H1 (cell line): ENCODE results near the gene KCTD17. TPM values are rescaled to one million over a fixed set of nuclear protein-coding genes. Genes with fewer than 3 reads are reported as not detected.

ENCODE experiments used
- CTCF ChIA-PET: fragments of 300-600 bp; sonication (Branson Sonifier 250); formaldehyde crosslinking; loops from one replicate; lab custom pipeline; 2021; ENCODE audit not compliant: partially characterized antibody; lab: Charles Lee
- POLR2A ChIA-PET: fragments of 300-600 bp; sonication (Branson Sonifier 250); formaldehyde crosslinking; loops from one replicate; lab custom pipeline; 2021; ENCODE audit warnings: inconsistent platforms; ENCODE audit not compliant: partially characterized antibody; lab: Charles Lee
- DNase-seq, 2 experiments: peaks; one replicate each; pipeline versions ENCODE4 v3.0.0 to v3.0.0-alpha.2; 2010 to 2022; ENCODE audit warnings: low spot score in 2 of 2, low read depth in 1 of 2, mixed read lengths in 1 of 2
- FAIRE-seq: peaks from 2 replicates; lab custom pipeline; 2011; peaks lifted over from hg19 to GRCh38; lab: Jason Lieb, UNC
- H2AFZ ChIP-seq: 2 replicates; pipeline ENCODE4 v1.8.1; 2012; ENCODE audit warnings: low read length, inconsistent platforms
- H2AK5ac ChIP-seq: 2 replicates; pipeline ENCODE4 v1.6.1; 2013; ENCODE audit warnings: low read depth, low read length
- H2BK120ac ChIP-seq: replicated peaks from 2 replicates; pipeline ENCODE3; 2013; ENCODE audit warnings: low read depth, low read length, inconsistent platforms
- H2BK12ac ChIP-seq: 2 replicates; pipeline ENCODE4 v1.6.1; 2013; ENCODE audit warnings: low read depth, low read length
- H2BK15ac ChIP-seq: 2 replicates; pipeline ENCODE4 v1.6.1; 2013; ENCODE audit warnings: low read length
- H2BK20ac ChIP-seq: 2 replicates; pipeline ENCODE4 v1.6.1; 2013; ENCODE audit warnings: low read length
- H2BK5ac ChIP-seq: 2 replicates; pipeline ENCODE4 v1.6.1; 2013; ENCODE audit warnings: low read depth, low read length
- H3K14ac ChIP-seq: 2 replicates; pipeline ENCODE4 v1.6.1; 2013; ENCODE audit warnings: inconsistent platforms; ENCODE audit not compliant: insufficient read length
- H3K18ac ChIP-seq: 2 replicates; pipeline ENCODE4 v1.6.1; 2013; ENCODE audit warnings: low read length; ENCODE audit errors: extremely low read depth
- H3K23ac ChIP-seq: 2 replicates; pipeline ENCODE4 v1.6.1; 2013; ENCODE audit warnings: inconsistent platforms; ENCODE audit not compliant: insufficient read length
- H3K23me2 ChIP-seq: 2 replicates; pipeline ENCODE4 v1.6.1; 2013; ENCODE audit warnings: low read depth, low read length
- H3K27ac ChIP-seq: 2 replicates; pipeline ENCODE4 v1.6.1; 2011; ENCODE audit warnings: low read depth, low read length, inconsistent platforms
- H3K27me3 ChIP-seq, 4 experiments: replicated peaks in 1 of 4; 1 replicate in 1 of 4; 2 replicates in 3 of 4; pipeline versions ENCODE4 v1.6.1 to v1.8.1; 2011 to 2013; ENCODE audit warnings: low read length in 3 of 4, mild to moderate bottlenecking in 3 of 4, inconsistent platforms in 2 of 4, mixed read lengths in 2 of 4, moderate library complexity in 1 of 4; ENCODE audit not compliant: control insufficient read depth in 3 of 4, insufficient read depth in 3 of 4; ENCODE audit errors: extremely low read depth in 1 of 4
- H3K36me3 ChIP-seq, 4 experiments: 2 replicates each; pipeline versions ENCODE4 v1.6.1 to v1.8.1; 2011 to 2013; ENCODE audit warnings: mild to moderate bottlenecking in 4 of 4, low read length in 3 of 4, moderate library complexity in 2 of 4, control low read depth in 1 of 4, inconsistent platforms in 1 of 4; ENCODE audit not compliant: insufficient read depth in 4 of 4, control insufficient read depth in 2 of 4
- H3K4ac ChIP-seq: replicated peaks from 2 replicates; pipeline ENCODE3; 2013; ENCODE audit warnings: low read length, low read depth, mixed read lengths, inconsistent platforms; ENCODE audit not compliant: insufficient read length
- H3K4me1 ChIP-seq, 4 experiments: replicated peaks in 1 of 4; 1 replicate in 1 of 4; 2 replicates in 3 of 4; pipeline versions ENCODE4 v1.6.1 to v1.8.1; 2011 to 2013; ENCODE audit warnings: low read length in 3 of 4, inconsistent platforms in 2 of 4, mixed read lengths in 1 of 4; ENCODE audit not compliant: insufficient read depth in 4 of 4, control insufficient read depth in 3 of 4
- H3K4me2 ChIP-seq, 2 experiments: 2 replicates each; pipeline versions ENCODE4 v1.6.1 to v1.8.1; 2011 to 2013; ENCODE audit warnings: low read depth in 2 of 2, low read length in 2 of 2, control low read depth in 1 of 2, inconsistent platforms in 1 of 2, mild to moderate bottlenecking in 1 of 2; ENCODE audit not compliant: insufficient read depth in 1 of 2
- H3K4me3 ChIP-seq, 4 experiments: fragments of 200-600, 300-600 bp in 1 of 4; sonication (generic), shearing (Covaris generic), sonication (Bioruptor Twin) in 1 of 4; 2 replicates each; pipeline versions ENCODE4 v1.5.1 to v1.8.1; 2011 to 2016; ENCODE audit warnings: low read length in 4 of 4, low read depth in 3 of 4, control low read depth in 2 of 4, inconsistent platforms in 2 of 4, mild to moderate bottlenecking in 2 of 4, mixed read lengths in 1 of 4, moderate library complexity in 1 of 4; ENCODE audit not compliant: insufficient read depth in 2 of 4; ENCODE audit errors: extremely low read depth in 1 of 4
- H3K56ac ChIP-seq: replicated peaks from 2 replicates; pipeline ENCODE3; 2013; ENCODE audit warnings: low read depth, mild to moderate bottlenecking, mixed read lengths, low read length, inconsistent platforms; ENCODE audit not compliant: insufficient read length
- H3K79me1 ChIP-seq: 2 replicates; pipeline ENCODE4 v1.6.1; 2013; ENCODE audit warnings: low read depth, low read length, control low read depth
- H3K79me2 ChIP-seq, 2 experiments: 2 replicates each; pipeline versions ENCODE4 v1.6.1 to v1.8.1; 2012 to 2013; ENCODE audit warnings: low read length in 2 of 2, mild to moderate bottlenecking in 2 of 2, inconsistent platforms in 1 of 2; ENCODE audit not compliant: insufficient read depth in 2 of 2, control insufficient read depth in 1 of 2
- H3K9ac ChIP-seq, 4 experiments: replicated peaks in 1 of 4; 1 replicate in 1 of 4; 2 replicates in 3 of 4; pipeline versions ENCODE4 v1.6.1 to v1.8.1; 2011 to 2013; ENCODE audit warnings: low read depth in 3 of 4, low read length in 3 of 4, control low read depth in 2 of 4, mild to moderate bottlenecking in 2 of 4, moderate library complexity in 2 of 4, inconsistent platforms in 1 of 4; ENCODE audit errors: extremely low read depth in 1 of 4
- H3K9me3 ChIP-seq, 2 experiments: 2 replicates each; pipeline versions ENCODE4 v1.6.1 to v1.8.1; 2012 to 2013; ENCODE audit warnings: mild to moderate bottlenecking in 2 of 2, moderate library complexity in 2 of 2, control low read depth in 1 of 2, inconsistent platforms in 1 of 2, low read depth in 1 of 2, low read length in 1 of 2, mixed read lengths in 1 of 2; ENCODE audit not compliant: insufficient read depth in 2 of 2
- H4K20me1 ChIP-seq, 2 experiments: replicated peaks in 1 of 2; 2 replicates each; pipeline versions ENCODE3 to v1.8.1; 2011 to 2013; ENCODE audit warnings: inconsistent platforms in 2 of 2, low read length in 2 of 2, mild to moderate bottlenecking in 1 of 2; ENCODE audit not compliant: insufficient read depth in 2 of 2, control insufficient read depth in 1 of 2
- H4K5ac ChIP-seq: 2 replicates; pipeline ENCODE4 v1.6.1; 2013; ENCODE audit warnings: low read length, low read depth, mixed read lengths, inconsistent platforms; ENCODE audit not compliant: insufficient read length
- H4K8ac ChIP-seq: 2 replicates; pipeline ENCODE4 v1.8.0; 2013; ENCODE audit warnings: mild to moderate bottlenecking, moderate library complexity, low read length, inconsistent platforms; ENCODE audit not compliant: insufficient read depth; ENCODE audit errors: extremely low read depth
- H4K91ac ChIP-seq: replicated peaks from 2 replicates; pipeline ENCODE3; 2013; ENCODE audit warnings: low read length, mixed read lengths, inconsistent platforms; ENCODE audit not compliant: insufficient read length
- BACH1 ChIP-seq: IDR thresholded peaks from 2 replicates; pipeline ENCODE4 v1.6.1; 2012; ENCODE audit warnings: low read length, improper control_type of control experiment
- FOSL1 ChIP-seq: IDR thresholded peaks from 2 replicates; pipeline ENCODE4 v1.6.1; 2011; ENCODE audit warnings: mild to moderate bottlenecking, low read depth, low read length, moderate library complexity; ENCODE audit not compliant: insufficient read depth
- KDM1A ChIP-seq: fragments of 200-600, 300-600 bp; sonication (generic); IDR thresholded peaks from 2 replicates; pipeline ENCODE4 v1.7.1; 2016; ENCODE audit warnings: mild to moderate bottlenecking, low read length, borderline replicate concordance
- RAD21 ChIP-seq, 2 experiments: IDR thresholded peaks in 1 of 2; conservative IDR thresholded peaks in 1 of 2; 2 replicates each; pipeline ENCODE4 v1.6.1; 2011; ENCODE audit warnings: low read depth in 2 of 2, low read length in 2 of 2, improper control_type of control experiment in 1 of 2, inconsistent platforms in 1 of 2, mild to moderate bottlenecking in 1 of 2, moderate library complexity in 1 of 2
- WGBS, 2 experiments: shearing (Covaris generic) in 1 of 2; methylation state at CpG; one replicate each; pipeline versions ENCODE4 v1.1.6 to v1.1.7; 2013 to 2015; ENCODE audit warnings: low lambda C conversion rate in 2 of 2, mixed read lengths in 2 of 2, inconsistent platforms in 1 of 2, low coverage in 1 of 2, missing lambda C conversion rate in 1 of 2; ENCODE audit not compliant: insufficient replicate concordance in 2 of 2, insufficient coverage in 1 of 2, insufficient read length in 1 of 2; ENCODE audit errors: extremely low coverage in 1 of 2, missing lambda C conversion rate in 1 of 2; 5-methylcytosine and 5-hydroxymethylcytosine counted together
- polyA plus RNA-seq, 7 experiments: library from polyadenylated mRNA; depleted of rRNA in 3 of 7; stranded (reverse) in 5 of 7; unstranded in 2 of 7; fragments of >200 nt in 5 of 7; fragments of 200-250 nt in 2 of 7; gene quantifications; 1 replicate in 5 of 7; 2 replicates in 1 of 7; 4 replicates in 1 of 7; pipeline versions ENCODE4 v1.2.1 to v1.2.3, GENCODE V29; 2011 to 2013; ENCODE audit warnings: missing spikeins in 2 of 7, mixed read lengths in 2 of 7
- total RNA-seq: library from RNA; stranded (reverse); fragmentation: NEBNext Ultra II Directional; extraction: Animal tissue kit (Norgen Biotek cat#: 25700); gene quantifications from 2 replicates; pipeline ENCODE4 v1.2.1, GENCODE V29; 2021
- TF ChIP-seq, protein P1 (sequence below): IDR thresholded peaks from 2 replicates; pipeline ENCODE4 v1.6.1; 2011; ENCODE audit warnings: low read length, improper control_type of control experiment

KCTD17 gene
- total and polyA plus RNA-seq, 2 of the 8 experiments (the other 6 are each of a cell fraction or from before 2014, with no cell fraction given): 39.4 to 44.0 TPM

DNA sequence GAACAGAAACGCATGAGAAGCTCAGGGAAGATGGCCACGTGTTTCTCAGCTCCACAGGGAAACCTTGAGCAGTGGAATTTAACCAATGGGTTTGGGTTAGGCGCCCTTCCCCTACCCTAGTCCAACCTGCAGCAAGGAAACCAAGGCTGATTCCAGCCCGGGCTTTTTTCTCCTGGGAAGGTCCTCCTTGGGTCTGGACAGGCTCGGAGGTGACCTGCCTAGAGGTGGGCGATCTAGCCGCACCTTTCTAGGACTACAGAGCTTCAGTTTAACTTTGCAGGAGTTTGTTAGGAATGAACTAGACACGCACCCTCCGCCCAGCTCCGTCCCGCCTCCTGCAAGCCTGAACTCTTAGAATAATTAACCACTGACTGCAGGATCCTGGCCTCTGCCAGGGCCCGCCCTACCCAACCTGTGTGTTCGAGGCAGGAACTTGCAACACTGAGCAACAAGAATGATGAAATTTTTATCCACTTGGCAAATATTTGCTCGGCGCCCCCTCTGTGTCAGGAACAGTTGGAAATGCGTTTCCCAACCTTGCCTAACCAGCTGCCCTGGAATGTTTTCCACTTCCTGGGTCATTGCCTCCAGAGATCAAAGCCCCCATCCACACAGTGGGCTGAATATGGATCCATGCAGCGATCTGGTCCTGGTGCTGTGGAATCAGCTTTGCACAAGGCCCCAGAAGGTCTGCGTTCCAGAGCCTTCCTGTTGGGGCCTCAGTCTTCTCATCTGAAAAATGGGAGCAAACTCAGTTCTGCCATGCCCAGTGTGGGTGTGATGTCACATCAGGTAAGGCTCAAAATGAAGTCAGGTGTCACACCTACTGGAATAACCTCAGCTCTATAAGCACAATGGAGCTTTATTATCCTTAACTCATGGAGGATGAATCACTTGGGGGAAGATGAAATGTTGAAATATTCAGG, 18.7 kb upstream of the KCTD17 start:
- POLR2A ChIA-PET: interaction anchor here (0.9 to 5.0 kb wide), 6 partner anchors 8 to 19 kb away, joined by 3 to 33 read pairs (median 4); partner anchors contain the start of genes KCTD17, MPST and TST
- TF ChIP-seq RAD21 (IDR thresholded peaks at IDR 0.05 in 1 of 2, conservative IDR thresholded peaks at IDR 0.05 in 1 of 2; ENCODE audit: low read depth in 2 of 2, low read length in 2 of 2): no peak
- TF ChIP-seq KDM1A: peak; percentile 94
- TF ChIP-seq FOSL1: no peak
- no peak for TF ChIP-seq BACH1
- TF ChIP-seq, protein P1, sequence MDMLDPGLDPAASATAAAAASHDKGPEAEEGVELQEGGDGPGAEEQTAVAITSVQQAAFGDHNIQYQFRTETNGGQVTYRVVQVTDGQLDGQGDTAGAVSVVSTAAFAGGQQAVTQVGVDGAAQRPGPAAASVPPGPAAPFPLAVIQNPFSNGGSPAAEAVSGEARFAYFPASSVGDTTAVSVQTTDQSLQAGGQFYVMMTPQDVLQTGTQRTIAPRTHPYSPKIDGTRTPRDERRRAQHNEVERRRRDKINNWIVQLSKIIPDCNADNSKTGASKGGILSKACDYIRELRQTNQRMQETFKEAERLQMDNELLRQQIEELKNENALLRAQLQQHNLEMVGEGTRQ: no peak
- TF ChIP-seq, all 59 proteins: peak for 1

More for the DNA sequence above, 18.7 kb upstream of the KCTD17 start:
- Histone ChIP-seq H2BK120ac (no peak overlapping the region), H4K5ac (no peak overlapping the region), H3K9ac (no peak overlapping the region), H3K4me3 (no peak overlapping the region), H3K9me3 (no peaks in the 10 kb centered on the region), H3K23me2 (no peaks in the 10 kb centered on the region), H3K79me1 (no peaks in the 10 kb centered on the region), H2AFZ (no peak overlapping the region), H2BK20ac (no peak overlapping the region), H2AK5ac (no peak overlapping the region; the same call in 1 of the 2 replicates), H3K27me3 (0 out of 7 replicates have a peak, but pooled peaks cover 0 to 3% (median 0%) of the 10 kb centered on the region in 4 experiments), H4K20me1 (peaks cover 0 to 5% of the 10 kb centered on the region in 2 experiments), H3K79me2 (no peaks in the 10 kb centered on the region), H4K8ac (peak overlapping the region; percentile 12; the same call in 1 of the 2 replicates), H4K91ac (no peak overlapping the region), H3K18ac (0 out of 2 replicates have a peak overlapping the region, but pooled peaks have one; percentile 75), H2BK5ac (no peak overlapping the region), H3K4me1 (peaks cover 0 to 11% (median 5%) of the 10 kb centered on the region in 4 experiments; a peak in 4 of 7 replicates), H3K23ac (no peak overlapping the region), H2BK15ac (no peak overlapping the region), H2BK12ac (peak overlapping the region; percentile 75; the same call in 1 of the 2 replicates), H3K56ac (no peak overlapping the region), H3K4ac (no peak overlapping the region), H3K4me2 (no peak overlapping the region), H3K36me3 (peaks cover 0 to 22% (median 2%) of the 10 kb centered on the region in 4 experiments; a peak in 4 of 8 replicates), H3K27ac (no peak overlapping the region), H3K14ac (no peak overlapping the region)
- CTCF ChIA-PET: interaction anchor here (0.7 to 5.7 kb wide), 12 partner anchors 12 to 206 kb away, joined by 3 to 56 read pairs (median 4); partner anchors contain the start of genes MPST and TST
- DNase-seq (peak in 1 of 2 experiments; percentile 50), FAIRE-seq (no peak)
- 79% methylated on average over 18 of the region's 18 CpGs; no CpG with 5 or more reads in 1 of the 2 experiments for WGBS, 2 experiments
